HUDEP-2 (cell line): ENCODE results near the gene TMEM45A.
A peak's percentile ranks its signal among the peaks of the same experiment; 100 is the strongest.
"Not testable (repeated sequence)": the region's sequence is repeated elsewhere in the genome, so short reads cannot be mapped to it uniquely, and the experiment has no call there.

ENCODE experiments used
- DNase-seq, 76 experiments: peaks; one replicate each; lab custom pipeline; 2025; ENCODE audit not compliant: unreplicated experiment in 76 of 76; lab: John Stamatoyannopoulos, UW

Gene TMEM45A

DNA sequence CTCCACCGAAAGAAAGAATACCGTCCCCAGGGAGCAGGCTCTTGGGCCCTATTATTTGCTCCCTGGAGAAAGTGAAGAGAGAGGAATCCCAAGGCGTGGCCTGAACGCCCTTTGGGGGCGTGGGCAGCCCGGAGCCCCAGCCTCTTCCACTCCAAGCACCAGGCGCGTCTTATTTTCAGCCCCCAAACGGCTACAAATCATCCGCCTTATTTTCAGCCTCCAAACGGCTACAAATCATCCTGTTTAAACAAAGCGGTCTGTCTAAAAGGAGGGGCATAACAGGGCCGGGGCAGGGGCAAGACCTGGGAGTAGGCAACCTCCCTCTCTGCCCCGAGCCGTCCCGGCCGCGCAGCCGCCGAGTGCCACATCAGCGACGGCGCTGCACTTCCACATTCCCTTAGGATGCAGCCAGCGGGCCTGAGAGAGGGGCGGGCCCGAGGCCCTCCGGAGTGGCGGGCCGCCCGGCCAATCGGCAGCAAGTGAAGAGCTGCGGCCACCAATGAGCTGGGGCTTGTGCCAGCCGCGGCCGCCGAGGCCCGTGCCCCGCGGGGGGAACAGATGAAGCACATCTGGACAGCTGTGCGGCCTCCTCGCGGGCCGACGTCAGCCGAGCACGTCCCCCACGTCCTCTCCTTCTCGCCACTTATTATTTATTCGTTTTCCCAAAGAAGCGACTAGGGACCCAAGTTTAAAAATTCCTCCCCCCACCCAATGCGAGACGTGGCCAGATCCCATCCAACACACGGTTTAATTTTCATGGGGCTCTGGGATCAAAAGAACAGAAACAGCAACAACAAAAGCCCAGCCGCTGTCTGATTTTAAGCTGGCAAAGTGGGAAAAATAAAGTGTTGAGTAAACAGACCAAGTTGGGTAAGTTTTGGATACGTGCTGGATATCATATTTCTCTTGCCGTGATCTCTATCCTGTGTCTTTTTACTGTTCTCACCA lies at the start of gene TMEM45A:
Gene TMEM45A (plus strand): TSS at position 561 of the 948 bp plus-strand sequence. CDS start 62,593 bp downstream, outside the sequence.
- DNase-seq: peak in 75 of 76 experiments; percentile 7 to 92 (median 85)

DNA sequence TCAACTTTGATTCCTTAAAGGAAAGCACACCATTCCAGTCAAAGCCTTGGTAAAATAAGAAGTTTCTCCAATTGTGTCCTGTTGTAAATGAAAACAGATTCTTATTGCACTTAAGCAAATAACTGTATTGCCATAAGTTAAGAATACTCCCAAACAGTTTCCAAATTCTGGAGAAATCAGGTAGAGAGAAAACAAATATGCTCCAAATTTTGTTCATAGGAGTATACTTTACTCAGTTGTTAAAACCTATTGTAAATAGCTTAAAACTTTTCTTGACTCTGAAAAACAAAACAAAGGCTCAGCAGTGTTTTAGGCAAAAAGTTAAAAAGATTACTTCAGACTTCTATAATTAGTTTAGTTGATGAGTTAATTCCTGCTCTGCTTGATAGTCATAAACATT lies 48.7 kb upstream of the TMEM45A start:
- no peak for DNase-seq

GRCh38 chr3:100447067-100447466 lies 45.4 kb upstream of the TMEM45A start:
- not testable (repeated sequence) for DNase-seq

GRCh38 chr3:100448079-100448478 lies 44.3 kb upstream of the TMEM45A start:
- no peak for DNase-seq

DNA sequence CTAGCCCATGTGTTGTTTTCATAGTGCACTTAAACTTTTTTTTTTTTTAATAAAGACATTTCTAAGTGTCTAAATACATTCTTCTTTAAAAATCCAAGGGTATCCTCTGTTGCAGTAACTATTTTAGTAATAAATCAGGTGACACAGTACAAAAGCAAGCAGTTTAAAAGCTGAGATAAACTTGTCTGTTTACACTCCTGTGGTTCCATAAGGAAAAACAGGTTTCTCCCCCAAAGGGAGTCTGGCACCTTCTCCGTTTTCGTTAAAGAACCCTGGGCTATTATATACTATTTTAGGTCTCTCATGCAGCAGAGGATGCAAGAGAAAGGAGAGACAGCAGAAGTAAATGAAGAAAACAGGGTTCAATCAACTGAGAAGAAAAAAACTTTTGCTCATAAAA lies 43.2 kb upstream of the TMEM45A start:
- no peak for DNase-seq

DNA sequence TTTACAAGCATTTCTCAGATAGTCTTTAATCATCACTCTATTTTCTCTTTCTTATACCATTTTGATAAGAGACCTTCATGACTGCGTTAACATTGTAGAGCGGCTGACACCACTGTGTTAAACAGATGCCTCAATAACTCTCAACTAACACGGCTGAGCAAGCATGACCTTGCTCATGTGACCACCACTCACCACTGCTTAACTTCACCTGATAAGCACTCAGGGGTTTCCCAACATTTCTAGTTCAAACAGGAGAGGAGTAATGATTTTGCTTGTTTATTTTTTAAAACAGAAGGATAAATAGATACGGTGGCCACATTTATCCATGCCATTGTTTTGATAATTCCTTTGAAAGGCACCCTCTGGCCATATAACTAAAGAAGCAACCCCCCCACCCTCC lies 37.7 kb upstream of the TMEM45A start:
- no peak for DNase-seq

DNA sequence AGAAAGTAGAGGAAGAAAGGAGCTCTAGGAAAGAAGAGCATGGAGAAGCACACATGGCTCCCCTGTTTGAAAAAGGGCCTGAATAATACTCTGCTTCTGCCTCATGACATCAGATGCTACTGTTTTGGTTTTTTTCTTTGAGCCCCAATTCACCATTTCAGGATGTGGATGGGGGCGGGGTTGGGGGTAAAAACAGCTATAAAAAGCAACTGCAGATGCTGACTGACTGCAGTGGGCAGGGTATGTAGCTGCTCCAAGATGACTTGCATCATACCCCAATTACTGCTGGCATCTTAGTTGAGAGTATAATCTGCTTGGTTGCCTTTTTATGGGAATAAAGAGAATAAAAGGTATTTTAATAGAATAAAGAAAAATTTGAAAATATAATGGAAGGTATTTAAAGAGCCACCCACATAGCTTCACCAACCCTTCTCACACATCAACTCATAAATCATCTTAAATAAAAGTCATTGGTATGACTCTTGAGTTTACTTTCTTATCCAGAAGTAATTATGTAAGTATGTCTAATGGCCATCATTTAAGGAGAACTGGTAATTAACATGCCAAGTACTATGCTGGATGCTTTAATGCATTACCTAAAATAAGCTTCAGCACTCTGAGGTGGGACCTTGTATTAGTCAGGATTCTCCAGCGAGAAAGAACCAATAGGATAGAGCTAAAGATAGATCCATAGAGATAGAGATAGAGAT lies 36.4 kb upstream of the TMEM45A start:
- no peak for DNase-seq

- DNase-seq: no peak
Measured at GRCh38 chr3:100456745-100457144, 35.7 kb upstream of the TMEM45A start.

DNA sequence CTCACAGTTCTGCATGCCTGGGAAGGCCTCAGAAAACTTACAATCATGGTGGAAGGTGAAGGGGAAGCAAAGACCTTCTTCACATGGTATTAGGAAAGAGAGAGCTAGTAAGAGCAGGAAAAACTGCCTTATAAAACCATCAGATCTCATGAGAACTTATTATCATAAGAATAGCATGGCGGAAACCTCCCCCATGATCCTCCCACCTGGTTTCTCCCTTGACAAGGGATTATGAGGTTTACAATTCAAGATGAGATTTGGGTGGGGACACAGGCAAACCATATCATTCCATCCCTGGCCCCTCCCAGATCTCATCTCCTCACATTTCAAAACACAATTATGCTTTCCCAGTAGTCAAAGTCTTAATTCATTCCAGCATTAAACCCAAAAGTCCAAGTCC lies 34.6 kb upstream of the TMEM45A start:
- DNase-seq: no peak

DNA sequence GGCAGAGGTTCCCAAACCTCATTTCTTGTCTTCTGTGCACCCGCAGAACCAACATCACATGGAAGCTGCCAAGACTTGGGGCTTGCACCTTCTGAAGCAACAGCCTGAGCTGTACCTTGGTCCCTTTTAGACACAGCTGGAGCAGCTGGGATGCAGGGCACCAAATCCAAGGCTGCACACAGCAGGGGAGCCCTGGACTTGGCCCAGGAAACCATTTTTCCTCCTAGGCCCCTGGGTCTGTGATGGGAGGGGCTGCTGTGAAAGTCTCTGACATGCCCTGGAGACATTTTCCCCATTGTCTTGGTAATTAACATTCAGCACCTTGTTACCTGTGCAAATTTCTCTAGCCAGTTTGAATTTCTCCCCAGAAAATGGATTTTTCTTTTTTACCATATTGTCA lies 33.6 kb upstream of the TMEM45A start:
- DNase-seq: no peak

DNA sequence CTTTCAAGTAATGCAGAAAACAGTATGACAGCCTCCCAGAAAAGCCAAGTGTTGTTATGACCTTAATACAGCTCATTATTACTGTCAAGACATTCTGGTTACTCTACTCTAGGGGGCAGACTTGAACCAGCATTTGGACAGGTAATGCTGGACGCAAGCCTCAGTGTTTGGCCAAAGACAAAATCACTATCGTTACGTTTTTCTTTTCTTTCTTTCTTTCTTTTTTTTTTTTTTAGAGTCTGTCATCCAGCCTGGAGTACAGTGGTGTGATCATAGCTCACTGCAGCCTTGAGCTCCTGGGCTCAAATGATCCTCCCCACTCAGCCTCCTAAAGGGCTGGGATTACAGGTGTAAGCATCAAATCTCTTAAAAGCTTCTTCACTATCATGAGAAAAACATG lies 29.4 kb upstream of the TMEM45A start:
- peak in 28 of 76 experiments; percentile 2 to 52 (median 20) for DNase-seq

GRCh38 chr3:100463646-100464155 lies 28.7 kb upstream of the TMEM45A start:
- DNase-seq: no peak

DNA sequence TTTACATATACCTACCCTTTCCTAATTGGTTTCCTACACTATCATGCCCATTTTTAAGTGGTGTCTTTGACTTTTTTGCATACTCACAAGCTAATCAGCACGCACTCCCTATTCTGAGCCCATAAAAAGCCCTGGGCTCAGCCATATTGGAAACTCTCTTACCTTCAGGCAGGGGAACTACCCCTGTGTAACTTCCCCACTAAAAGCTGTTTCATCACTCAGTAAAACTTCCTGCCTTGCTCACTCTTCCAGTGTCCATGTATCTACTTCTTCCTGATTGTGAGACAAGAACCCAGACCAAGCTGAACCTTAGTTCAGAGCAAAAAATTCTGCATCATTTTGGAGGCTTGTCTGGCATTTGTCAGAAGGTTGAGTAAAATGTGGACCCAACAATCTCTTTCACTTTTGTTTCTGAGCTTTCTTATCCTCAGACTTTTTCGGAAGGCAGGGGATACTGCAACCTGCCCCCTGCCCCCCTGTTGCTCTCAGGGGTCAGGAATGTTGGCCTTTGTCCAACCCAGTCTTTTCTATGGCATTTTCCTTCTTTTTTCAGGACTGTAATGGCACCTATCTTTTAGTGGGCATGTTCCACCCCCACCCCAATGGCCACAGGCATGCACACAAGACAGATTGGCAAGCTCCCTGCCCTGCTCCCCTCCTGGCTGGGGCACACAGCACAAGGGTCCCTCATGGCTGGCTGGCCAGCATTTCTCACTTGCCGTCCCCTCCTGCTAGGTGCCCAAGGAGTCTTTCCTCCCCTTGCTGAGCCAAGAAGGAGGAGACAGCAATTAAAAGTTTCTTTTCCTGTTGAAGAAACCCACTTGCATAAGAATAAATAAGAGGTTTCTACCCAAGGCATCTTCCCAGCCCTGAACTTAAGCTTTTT lies 26.3 kb upstream of the TMEM45A start:
- no peak for DNase-seq

GRCh38 chr3:100467133-100467532 lies 25.3 kb upstream of the TMEM45A start:
- DNase-seq: no peak

DNA sequence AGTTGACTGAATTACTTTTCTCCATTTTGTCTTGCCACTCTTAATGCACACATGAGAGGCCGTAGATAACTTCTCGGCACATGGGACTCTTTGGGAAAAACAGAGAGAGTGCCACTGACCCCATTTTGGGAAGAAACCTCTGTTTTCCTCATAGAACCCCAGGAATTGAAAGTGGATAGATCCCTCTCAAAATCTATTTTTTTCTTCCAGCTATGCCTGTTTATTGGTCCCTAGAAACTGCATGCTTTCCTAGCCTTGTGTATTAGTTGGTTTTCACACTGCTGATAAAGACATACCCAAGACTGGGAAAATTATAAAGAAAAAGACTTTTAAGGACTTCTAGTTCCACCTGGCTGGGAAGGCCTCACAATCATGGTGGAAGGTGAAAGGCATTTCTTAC lies 23.7 kb upstream of the TMEM45A start:
- DNase-seq: no peak

DNA sequence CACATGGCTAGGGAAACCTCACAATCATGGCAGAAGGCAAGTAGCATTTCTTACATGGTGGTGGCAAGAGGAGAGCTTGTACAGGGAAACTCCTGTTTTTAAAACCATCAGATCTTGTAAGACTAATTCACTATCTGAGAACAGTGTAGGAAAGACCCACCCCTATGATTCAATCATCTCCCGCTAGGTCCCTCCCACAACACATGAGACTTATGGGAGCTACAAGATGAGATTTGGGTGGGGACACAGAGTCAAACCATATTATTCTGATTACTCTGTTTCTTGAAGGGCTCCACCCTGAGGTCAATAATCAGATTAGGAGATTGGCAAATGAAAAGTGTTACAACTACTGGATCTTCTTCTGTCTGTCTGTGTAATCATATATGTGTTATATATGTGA lies 21.5 kb upstream of the TMEM45A start:
- DNase-seq: no peak

- DNase-seq: no peak
Measured at GRCh38 chr3:100471444-100471843, 21.0 kb upstream of the TMEM45A start.

- DNase-seq: not testable (repeated sequence)
Measured at GRCh38 chr3:100477851-100478360, 14.5 kb upstream of the TMEM45A start.

DNA sequence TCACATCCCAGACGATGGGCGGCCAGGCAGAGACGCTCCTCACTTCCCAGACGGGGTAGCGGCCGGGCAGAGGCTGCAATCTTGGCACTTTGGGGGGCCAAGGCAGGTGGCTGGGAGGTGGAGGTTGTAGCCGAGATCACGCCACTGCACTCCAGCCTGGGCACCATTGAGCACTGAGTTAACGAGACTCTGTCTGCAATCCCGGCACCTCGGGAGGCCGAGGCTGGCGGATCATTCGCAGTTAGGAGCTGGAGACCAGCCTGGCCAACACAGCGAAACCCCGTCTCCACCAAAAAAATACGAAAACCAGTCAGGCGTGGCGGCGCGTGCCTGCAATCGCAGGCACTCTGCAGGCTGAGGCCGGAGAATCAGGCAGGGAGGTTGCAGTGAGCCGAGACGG lies 13.9 kb upstream of the TMEM45A start:
- DNase-seq: not testable (repeated sequence)

DNA sequence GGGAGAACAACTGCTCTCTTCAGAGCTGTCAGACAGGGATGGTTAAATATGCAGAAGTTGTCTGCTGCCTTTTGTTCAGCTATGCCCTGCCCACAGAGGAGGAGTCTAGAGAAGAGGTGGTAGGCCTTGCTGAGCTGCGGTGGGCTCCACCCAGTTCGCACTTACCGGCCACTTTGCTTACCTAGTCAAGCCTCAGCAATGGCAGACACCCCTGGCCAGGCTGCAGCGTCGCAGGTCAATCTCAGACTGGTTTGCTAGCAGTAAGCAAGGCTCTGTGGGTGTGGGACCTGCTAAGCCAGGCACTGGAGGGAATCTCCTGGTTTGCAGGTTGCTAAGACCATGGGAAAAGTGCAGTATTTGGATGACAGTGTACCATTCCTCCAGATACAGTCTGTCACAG lies 12.3 kb upstream of the TMEM45A start:
- no peak for DNase-seq
